Lung (tissue), 12 donors: ENCODE data around the gene FAM174C. TPM values are rescaled to one million over a fixed set of nuclear protein-coding genes. Genes with fewer than 3 reads are reported as not detected.

Source experiments
- ATAC-seq: fragments of 200-7000 bp; cut with Tn5 transposase; one replicate; pipeline ENCODE4 v1.9.1; 2020; ENCODE audit warnings: moderate number of reproducible peaks; ENCODE audit not compliant: insufficient read depth, low FRiP score
- DNase-seq, 3 donors: peaks; one replicate each; pipeline ENCODE4 v3.0.0-alpha.2; 2013 to 2017
- H3K27ac ChIP-seq, 2 donors: one replicate each; pipeline ENCODE4 v1.5.1; 2013; ENCODE audit warnings: mild to moderate bottlenecking in 2 of 2, moderate library complexity in 2 of 2, control low read depth in 1 of 2, inconsistent platforms in 1 of 2, low read depth in 1 of 2, low read length in 1 of 2
- H3K27me3 ChIP-seq, 3 donors: one replicate each; pipeline ENCODE4 v1.5.1; 2013; ENCODE audit warnings: low read length in 2 of 3; ENCODE audit not compliant: control insufficient read depth in 3 of 3, insufficient read depth in 3 of 3
- H3K36me3 ChIP-seq, 4 donors: one replicate each; pipeline ENCODE4 v1.5.1; 2013; ENCODE audit warnings: low read length in 4 of 4, mild to moderate bottlenecking in 1 of 4, moderate library complexity in 1 of 4; ENCODE audit not compliant: control insufficient read depth in 4 of 4, insufficient read depth in 4 of 4
- H3K4me1 ChIP-seq, 5 donors: one replicate each; pipeline ENCODE4 v1.5.1; 2013; ENCODE audit warnings: low read length in 5 of 5, mild to moderate bottlenecking in 2 of 5, moderate library complexity in 1 of 5; ENCODE audit not compliant: control insufficient read depth in 5 of 5, insufficient read depth in 5 of 5
- H3K4me3 ChIP-seq: one replicate; pipeline ENCODE4 v1.5.1; 2013; ENCODE audit warnings: mild to moderate bottlenecking, control low read depth, moderate library complexity
- H3K9ac ChIP-seq, 2 donors: one replicate each; pipeline ENCODE4 v1.5.1; 2013; ENCODE audit warnings: low read length in 2 of 2, control low read depth in 1 of 2; ENCODE audit not compliant: insufficient read depth in 1 of 2
- H3K9me3 ChIP-seq, 4 donors: one replicate each; pipeline ENCODE4 v1.5.1; 2013; ENCODE audit warnings: low read length in 3 of 4, mild to moderate bottlenecking in 1 of 4, moderate library complexity in 1 of 4; ENCODE audit not compliant: control insufficient read depth in 4 of 4, insufficient read depth in 3 of 4
- CTCF ChIP-seq: IDR thresholded peaks from 2 replicates; pipeline ENCODE4 v1.5.1; 2012; ENCODE audit warnings: mild to moderate bottlenecking; ENCODE audit errors: control extremely low read depth, extremely low read depth
- WGBS, 2 donors: extraction: QIAGEN DNeasy Blood & Tissue Kit; methylation state at CpG; one replicate each; pipeline ENCODE4 v1.1.7; 2013; 5-methylcytosine and 5-hydroxymethylcytosine counted together
- polyA plus RNA-seq, 2 donors: library from polyadenylated mRNA; stranded (reverse); fragments of 200-250 nt; gene quantifications; one replicate each; pipeline ENCODE4 v1.2.1, GENCODE V29; 2013
- total RNA-seq, 2 donors: library from RNA; depleted of rRNA in 1 of 2; stranded (reverse); fragments of >200 nt in 1 of 2; gene quantifications; one replicate each; pipeline ENCODE4 v1.2.1, GENCODE V29; 2014 to 2021
- donor health status: control.
- donor health status: control.
- donor health status: Bipolar disorder and iron deficiency.
- donor health status: healthy.
- donor health status: DM: yes; HTN: yes; CAD: no.

Gene FAM174C
- total and polyA plus RNA-seq, 4 donors, result 17.5 to 89.3 (median 69.4) TPM

- no peak for DNase-seq
- peak overlapping the region in 1 of 2 donors; percentile 8 for H3K27ac ChIP-seq
- H3K9me3 ChIP-seq, result no peaks in the 10 kb centered on the region
- H3K4me1 ChIP-seq, result peaks cover 19 to 60% (median 40%) of the 10 kb centered on the region in 5 donors
- H3K9ac ChIP-seq, result no peak overlapping the region
- no peak overlapping the region for H3K4me3 ChIP-seq
- no peak for TF ChIP-seq CTCF
- ATAC-seq, result no peak
- 66 to 77% methylated on average over 35 to 37 of the region's 37 CpGs for WGBS, 2 donors
- peaks cover 13 to 48% (median 39%) of the 10 kb centered on the region in 4 donors for H3K36me3 ChIP-seq
- H3K27me3 ChIP-seq, result no peaks in the 10 kb centered on the region
Measured at GRCh38 chr19:1271528-1272422, 3.6 kb upstream of the FAM174C start.

- TF ChIP-seq CTCF, result no peak
- Histone ChIP-seq H3K9ac (no peak overlapping the region), H3K36me3 (peaks cover 13 to 48% (median 39%) of the 10 kb centered on the region in 4 donors), H3K4me1 (peaks cover 15 to 52% (median 34%) of the 10 kb centered on the region in 5 donors), H3K27ac (peak overlapping the region in 1 of 2 donors; percentile 17), H3K9me3 (no peaks in the 10 kb centered on the region), H3K27me3 (no peaks in the 10 kb centered on the region), H3K4me3 (no peak overlapping the region)
- 64% methylated on average over 33 of the region's 33 CpGs for WGBS, 2 donors
- no peak for ATAC-seq
- no peak for DNase-seq
Measured at GRCh38 chr19:1272423-1273262, 2.7 kb upstream of the FAM174C start.

- WGBS, 2 donors, result 65 to 78% methylated on average over 25 of the region's 25 CpGs
- TF ChIP-seq CTCF, result no peak
- Histone ChIP-seq H3K4me1 (peaks cover 14 to 44% (median 32%) of the 10 kb centered on the region in 5 donors), H3K9me3 (no peaks in the 10 kb centered on the region), H3K36me3 (peaks cover 13 to 48% (median 39%) of the 10 kb centered on the region in 4 donors), H3K9ac (no peak overlapping the region), H3K4me3 (no peak overlapping the region), H3K27me3 (no peaks in the 10 kb centered on the region), H3K27ac (peak overlapping the region in 1 of 2 donors; percentile 17)
- ATAC-seq (no peak), DNase-seq (no peak)
Measured at GRCh38 chr19:1273263-1274041, 1.9 kb upstream of the FAM174C start.
